ENCODE measurements around the gene NELL1.

GRCh38 chr11:20934516-20934915, 265.1 kb downstream of the NELL1 start:
- no peak for TF ChIP-seq EZH2 (IDR thresholded peaks at IDR 0.05; ENCODE audit: insufficient read depth, poor library complexity, severe bottlenecking)
- TF ChIP-seq EZH2phosphoT487 (IDR thresholded peaks at IDR 0.05; ENCODE audit: insufficient read depth, low read depth), result no peak
